HepG2 (cell line): ENCODE data around the gene CAPN14.

Source experiments
- ARID3A ChIP-seq: IDR thresholded peaks from 2 replicates; pipeline ENCODE4 v1.6.1; 2012; ENCODE audit warnings: low read depth, low read length, improper control_type of control experiment
- CC2D1A ChIP-seq: sonication (generic); formaldehyde crosslinking; IDR thresholded peaks from 2 replicates; pipeline ENCODE4 v1.8.1; 2023; ENCODE audit warnings: mild to moderate bottlenecking, missing genetic modification reagents
- EED ChIP-seq: sonication (generic); formaldehyde crosslinking; IDR thresholded peaks from 2 replicates; pipeline ENCODE4 v1.5.0; 2020; ENCODE audit warnings: mild to moderate bottlenecking, missing genetic modification reagents
- ESRRA ChIP-seq: sonication (generic); formaldehyde crosslinking; IDR thresholded peaks from 2 replicates; pipeline ENCODE4 v1.5.1; 2020; ENCODE audit warnings: mild to moderate bottlenecking, low read depth, missing genetic modification reagents
- KAT2B ChIP-seq: fragments of 150-350 bp; IDR thresholded peaks from 2 replicates; pipeline ENCODE4 v1.6.1; 2014; ENCODE audit warnings: low read depth, low read length, borderline replicate concordance
- KAT7 ChIP-seq: IDR thresholded peaks from 2 replicates; pipeline ENCODE4 v1.6.1; 2018; ENCODE audit warnings: borderline replicate concordance, missing compliant biosample characterization
- MIER3 ChIP-seq: IDR thresholded peaks from 2 replicates; pipeline ENCODE4 v1.6.1; 2016; ENCODE audit warnings: missing compliant biosample characterization, borderline replicate concordance
- MXI1 ChIP-seq: IDR thresholded peaks from 3 replicates; pipeline ENCODE4 v1.6.1; 2012; ENCODE audit warnings: low read depth, low read length, inconsistent platforms, borderline replicate concordance
- NFATC3 ChIP-seq: sonication (generic); formaldehyde crosslinking; IDR thresholded peaks from 2 replicates; pipeline ENCODE4 v1.5.1; 2020; ENCODE audit warnings: mild to moderate bottlenecking, missing genetic modification reagents
- POLR2A ChIP-seq, 2 experiments: IDR thresholded peaks; 2 replicates each; pipeline ENCODE4 v1.6.1; 2011; ENCODE audit warnings: low read depth in 2 of 2, low read length in 2 of 2, mild to moderate bottlenecking in 1 of 2, moderate library complexity in 1 of 2; ENCODE audit not compliant: insufficient read depth in 1 of 2
- PREB ChIP-seq: sonication (generic); formaldehyde crosslinking; IDR thresholded peaks from 2 replicates; pipeline ENCODE4 v1.4.0; 2020; ENCODE audit warnings: missing genetic modification reagents
- ZC3H4 ChIP-seq: sonication (generic); formaldehyde crosslinking; IDR thresholded peaks from 2 replicates; pipeline ENCODE4 v1.4.0; 2020; ENCODE audit warnings: missing genetic modification reagents, borderline replicate concordance
- ZFX ChIP-seq: sonication (generic); formaldehyde crosslinking; IDR thresholded peaks from 2 replicates; pipeline ENCODE4 v1.4.0; 2020; ENCODE audit warnings: mild to moderate bottlenecking, low read depth, missing genetic modification reagents, moderate library complexity

GRCh38 chr2:31141443-31142085 lies 75.8 kb downstream of the CAPN14 start:
- TF ChIP-seq ESRRA (CRISPR knock-in tag) (no peak), ZFX (no peak), MIER3 (CRISPR knock-in tag) (no peak), PREB (CRISPR knock-in tag) (no peak), CC2D1A (no peak), KAT7 (CRISPR knock-in tag) (no peak), NFATC3 (CRISPR knock-in tag) (no peak), EED (CRISPR knock-in tag) (no peak), ZC3H4 (no peak), KAT2B (no peak), ARID3A (no peak), MXI1 (no peak), POLR2A (IDR thresholded peaks at IDR 0.05; ENCODE audit: insufficient read depth in 1 of 2, low read depth in 2 of 2, low read length in 2 of 2) (no peak)
